HCT116 (cell line): ENCODE data around the gene CD248. TPM values are rescaled to one million over a fixed set of nuclear protein-coding genes. Genes with fewer than 3 reads are reported as not detected.

Experiments
- ATAC-seq: fragments of 200-7000 bp; cut with Tn5 transposase; 2 replicates; pipeline ENCODE4 v1.9.1; 2020; ENCODE audit warnings: mild to moderate bottlenecking, moderate library complexity
- BruUV-seq: library from RNA; stranded (reverse); fragments of 400-500 nt; replicated peaks from 2 replicates; lab custom pipeline; 2021; lab: Mats Ljungman, UMichigan
- CTCF ChIA-PET: fragments of 300-600 bp; sonication (Branson Sonifier 250); formaldehyde crosslinking; loops from one replicate; lab custom pipeline; 2021; ENCODE audit warnings: antibody characterized with exemption; lab: Charles Lee
- POLR2A ChIA-PET: fragments of 300-600, 350-600 bp; sonication (Branson Sonifier 250); formaldehyde crosslinking; loops from one replicate; lab custom pipeline; 2021; ENCODE audit warnings: antibody characterized with exemption; lab: Charles Lee
- RAD21 ChIA-PET, 2 experiments: fragments of 300-600 bp; sonication (Branson Sonifier 250); formaldehyde crosslinking; loops; one replicate each; lab custom pipeline; 2023; ENCODE audit warnings: low total read pairs in 2 of 2; ENCODE audit not compliant: uncharacterized antibody in 2 of 2, unreplicated experiment in 2 of 2, low non-redundant PET in 1 of 2; lab: Charles Lee
- DNase-seq: peaks from one replicate; pipeline ENCODE4 v3.0.0-alpha.2; 2010; ENCODE audit warnings: low read depth, low spot score
- H2AFZ ChIP-seq: fragments of 200-600 bp; shearing (Covaris generic), sonication (generic); 2 replicates; pipeline ENCODE4 v1.6.1; 2017; ENCODE audit warnings: low read depth, mixed run types, mixed read lengths, antibody characterized with exemption, low read length; ENCODE audit not compliant: poor library complexity, severe bottlenecking
- H3K27ac ChIP-seq: 2 replicates; pipeline ENCODE4 v1.5.1; 2012; ENCODE audit warnings: low read depth, low read length
- H3K27me3 ChIP-seq: fragments of 200-600 bp; sonication (generic); 2 replicates; pipeline ENCODE4 v1.6.1; 2016; ENCODE audit warnings: mixed run types, low read length, mixed read lengths; ENCODE audit not compliant: insufficient read depth
- H3K36me3 ChIP-seq, 2 experiments: fragments of 200-500 bp in 1 of 2; fragments of 200-600 bp in 1 of 2; sonication (Bioruptor generic) in 1 of 2; sonication (generic) in 1 of 2; 2 replicates each; pipeline versions ENCODE4 v1.5.1 to v1.6.1; 2014 to 2016; ENCODE audit warnings: low read length in 2 of 2, inconsistent platforms in 1 of 2, mixed read lengths in 1 of 2, mixed run types in 1 of 2; ENCODE audit not compliant: insufficient read depth in 2 of 2, control insufficient read depth in 1 of 2
- H3K4me1 ChIP-seq, 2 experiments: fragments of 200-600 bp in 1 of 2; sonication (generic) in 1 of 2; 2 replicates each; pipeline versions ENCODE4 v1.5.1 to v1.6.1; 2012 to 2017; ENCODE audit warnings: low read length in 2 of 2, inconsistent platforms in 1 of 2, mild to moderate bottlenecking in 1 of 2, mixed read lengths in 1 of 2, mixed run types in 1 of 2, moderate library complexity in 1 of 2; ENCODE audit not compliant: insufficient read depth in 2 of 2, control insufficient read depth in 1 of 2
- H3K4me2 ChIP-seq: fragments of 200-600 bp; sonication (generic); 2 replicates; pipeline ENCODE4 v1.6.1; 2017; ENCODE audit warnings: mixed run types, low read length, mixed read lengths
- H3K4me3 ChIP-seq, 2 experiments: fragments of 200-600 bp in 1 of 2; sonication (generic) in 1 of 2; replicated peaks in 1 of 2; 2 replicates each; pipeline ENCODE4 v1.5.1; 2011 to 2016; ENCODE audit warnings: low read length in 2 of 2, control low read depth in 1 of 2, low read depth in 1 of 2, mild to moderate bottlenecking in 1 of 2, mixed read lengths in 1 of 2, mixed run types in 1 of 2
- H3K79me2 ChIP-seq: fragments of 200-600 bp; sonication (generic); 2 replicates; pipeline ENCODE4 v1.6.1; 2017; ENCODE audit warnings: mild to moderate bottlenecking, mixed run types, low read length, moderate library complexity, mixed read lengths; ENCODE audit not compliant: insufficient read depth
- H3K9ac ChIP-seq: fragments of 200-600 bp; sonication (generic); 2 replicates; pipeline ENCODE4 v1.6.1; 2016; ENCODE audit warnings: low read length, mixed read lengths
- H3K9me2 ChIP-seq: fragments of 200-600 bp; sonication (generic), shearing (Covaris generic); 2 replicates; pipeline ENCODE4 v1.6.1; 2017; ENCODE audit warnings: mixed run types, mild to moderate bottlenecking, moderate library complexity; ENCODE audit not compliant: insufficient read depth
- H3K9me3 ChIP-seq, 2 experiments: fragments of 200-500 bp in 1 of 2; fragments of 200-600 bp in 1 of 2; sonication (Bioruptor generic) in 1 of 2; sonication (generic) in 1 of 2; 2 replicates each; pipeline ENCODE4 v1.6.1; 2014 to 2017; ENCODE audit warnings: low read length in 2 of 2, mixed read lengths in 2 of 2, inconsistent platforms in 1 of 2, low read depth in 1 of 2, mild to moderate bottlenecking in 1 of 2, mixed run types in 1 of 2, moderate library complexity in 1 of 2; ENCODE audit not compliant: control insufficient read depth in 1 of 2, insufficient read depth in 1 of 2
- H4K20me1 ChIP-seq: fragments of 200-600 bp; sonication (generic), shearing (Covaris generic); 2 replicates; pipeline ENCODE4 v1.6.1; 2017; ENCODE audit warnings: mixed run types, mild to moderate bottlenecking, moderate library complexity; ENCODE audit not compliant: insufficient read depth
- JUND ChIP-seq: IDR thresholded peaks from 2 replicates; pipeline ENCODE4 v1.6.1; 2012
- POLR2A ChIP-seq: IDR thresholded peaks from 2 replicates; pipeline ENCODE4 v1.7.0; 2011; ENCODE audit warnings: borderline replicate concordance; ENCODE audit not compliant: insufficient read depth, insufficient read length; ENCODE audit errors: extremely low read depth
- POLR2AphosphoS5 ChIP-seq: IDR thresholded peaks from 2 replicates; pipeline ENCODE4 v1.6.1; 2011; ENCODE audit warnings: mild to moderate bottlenecking, low read depth, low read length, moderate library complexity
- SIN3A ChIP-seq: IDR thresholded peaks from 2 replicates; pipeline ENCODE4 v1.6.1; 2012; ENCODE audit warnings: low read depth
- ZNF274 ChIP-seq: fragments of 200-500 bp; sonication (Bioruptor generic); IDR thresholded peaks from 2 replicates; pipeline ENCODE4 v1.6.1; 2014; ENCODE audit warnings: mild to moderate bottlenecking, low read depth, low read length, inconsistent platforms
- intact Hi-C: fragments of 100-400 bp; cut with micrococcal nuclease; formaldehyde crosslinking; loops from 2 replicates; pipeline ENCODE4 v1.10.0; 2022
- total RNA-seq: library from RNA; stranded (reverse); gene quantifications from one replicate; pipeline ENCODE4 v1.2.1, GENCODE V29; 2021; ENCODE audit not compliant: unreplicated experiment

The CD248 gene
- total RNA-seq, 1 experiment from 2014 or later: 0.32 TPM

- no peak overlapping the region; the same call in 1 of the 2 replicates for H3K27ac ChIP-seq
- no TSS peak for BruUV-seq
- H2AFZ ChIP-seq: no peak overlapping the region
- peaks cover 8% of the 10 kb centered on the region; the same call in 1 of the 2 replicates for H3K79me2 ChIP-seq
- H3K4me1 ChIP-seq: peaks cover 0 to 7% of the 10 kb centered on the region in 2 experiments; a peak in 1 of 4 replicates
- TF ChIP-seq SIN3A (no peak), POLR2A (no peak), JUND (0 out of 2 replicates have a peak, but pooled peaks have one; percentile 13), POLR2AphosphoS5 (no peak)
- intact Hi-C loops: no loop called here
- RAD21 ChIA-PET: no interaction called here
- H4K20me1 ChIP-seq: no peaks in the 10 kb centered on the region
- H3K4me3 ChIP-seq: no peak overlapping the region
- H3K9me2 ChIP-seq: no peaks in the 10 kb centered on the region
- DNase-seq (no peak), ATAC-seq (no peak)
- peaks cover 23 to 37% of the 10 kb centered on the region in 2 experiments; a peak in 3 of 4 replicates for H3K36me3 ChIP-seq
- no peak overlapping the region for H3K4me2 ChIP-seq
- H3K9ac ChIP-seq: no peak overlapping the region
- H3K27me3 ChIP-seq: no peaks in the 10 kb centered on the region
- POLR2A ChIA-PET: no interaction called here
- CTCF ChIA-PET: interaction anchor here (0.8 to 2.8 kb wide), 7 partner anchors 9 to 315 kb away, joined by 3 to 23 read pairs (median 7); partner anchors contain the start of gene SLC29A2
- no peaks in the 10 kb centered on the region for H3K9me3 ChIP-seq
These were observed 46.4 kb upstream of the CD248 start for GRCh38 chr11:66363187-66363601.

DNA sequence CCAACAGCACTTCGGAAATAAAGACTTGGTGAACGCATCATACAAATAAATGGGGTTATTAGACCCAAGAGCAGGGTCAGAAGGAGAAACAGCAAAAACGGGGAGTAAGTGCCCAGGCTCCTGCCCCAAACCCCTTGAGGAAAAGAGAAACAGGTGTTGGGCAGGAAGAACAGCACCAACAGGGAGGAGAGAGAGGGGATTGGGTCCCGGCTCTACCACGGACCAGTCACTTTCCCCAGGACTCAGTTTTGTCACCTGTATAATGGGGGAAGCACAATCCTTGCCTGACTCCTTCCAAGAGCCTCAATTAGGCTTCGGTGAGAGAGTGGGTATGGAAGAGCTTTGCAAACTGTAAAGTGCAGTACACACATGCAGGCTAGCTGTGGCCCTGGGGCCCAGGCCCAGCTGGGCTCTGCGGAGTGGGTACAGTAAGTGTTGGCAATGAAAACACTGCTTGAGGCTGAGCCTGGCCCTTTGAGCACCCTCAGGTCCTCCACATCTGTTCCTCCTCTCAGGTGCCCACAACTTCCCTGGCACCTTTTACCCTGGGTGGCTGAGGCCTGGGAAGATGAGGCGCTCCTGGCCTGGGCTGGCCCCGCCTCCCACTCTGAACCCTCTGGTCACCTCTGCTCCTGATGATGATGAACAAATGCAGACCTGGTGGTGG is 45.8 kb upstream of the CD248 start:
- no peak overlapping the region for H3K27ac ChIP-seq
- no peak overlapping the region for H3K4me3 ChIP-seq
- intact Hi-C loops: no loop called here
- no peak overlapping the region for H2AFZ ChIP-seq
- H3K9me3 ChIP-seq: no peaks in the 10 kb centered on the region
- ChIA-PET RAD21 (no interaction called here), POLR2A (no interaction called here), CTCF (interaction anchor here (0.8 to 2.8 kb wide), 6 partner anchors 9 to 59 kb away, joined by 3 to 23 read pairs (median 8); partner anchors contain the start of gene SLC29A2)
- DNase-seq: no peak
- H3K27me3 ChIP-seq: no peaks in the 10 kb centered on the region
- BruUV-seq: no TSS peak
- ATAC-seq: no peak
- no peak overlapping the region for H3K9ac ChIP-seq
- H3K36me3 ChIP-seq: peaks cover 18 to 31% of the 10 kb centered on the region in 2 experiments; a peak in 3 of 4 replicates
- peaks cover 0 to 7% of the 10 kb centered on the region in 2 experiments; a peak in 1 of 4 replicates for H3K4me1 ChIP-seq
- no peak overlapping the region for H3K4me2 ChIP-seq
- TF ChIP-seq POLR2AphosphoS5 (peak; percentile 44), ZNF274 (no peak)
- H3K79me2 ChIP-seq: peaks cover 3% of the 10 kb centered on the region; the same call in 1 of the 2 replicates
- no peaks in the 10 kb centered on the region for H4K20me1 ChIP-seq
- H3K9me2 ChIP-seq: no peaks in the 10 kb centered on the region
